SK-N-SH (cell line): ENCODE data around the gene PDIA3. TPM values are rescaled to one million over a fixed set of nuclear protein-coding genes. Genes with fewer than 3 reads are reported as not detected.

Experiments used
- CTCF ChIA-PET: fragments of 300-600, 350-600 bp; formaldehyde crosslinking; extraction: SDS; loops from one replicate; lab custom pipeline; 2021; lab: Yijun Ruan, JAX
- POLR2A ChIA-PET: fragments of 350-600 bp; sonication (Branson Sonifier 250); formaldehyde crosslinking; extraction: SDS; loops from one replicate; lab custom pipeline; 2020; ENCODE audit warnings: antibody characterized with exemption, inconsistent platforms; lab: Yijun Ruan, JAX
- DNase-seq: peaks from one replicate; pipeline ENCODE4 v3.0.0; 2012
- H2AFZ ChIP-seq: fragments of 200-600 bp; sonication (generic); 2 replicates; pipeline ENCODE4 v1.8.1; 2016; ENCODE audit warnings: antibody characterized with exemption, mild to moderate bottlenecking, low read depth
- H3F3A ChIP-seq: fragments of 200-600 bp; sonication (generic); replicated peaks from 2 replicates; pipeline ENCODE3; 2016; ENCODE audit warnings: antibody characterized with exemption, mild to moderate bottlenecking; ENCODE audit not compliant: insufficient read depth
- H3K27ac ChIP-seq, 2 experiments: fragments of 200-500 bp in 1 of 2; fragments of 200-600 bp in 1 of 2; sonication (Bioruptor generic) in 1 of 2; sonication (generic), shearing (Covaris generic) in 1 of 2; 2 replicates each; pipeline versions ENCODE4 v1.5.1 to v1.6.1; 2014 to 2016; ENCODE audit warnings: low read depth in 2 of 2, inconsistent platforms in 1 of 2, low read length in 1 of 2, mild to moderate bottlenecking in 1 of 2, mixed read lengths in 1 of 2
- H3K27me3 ChIP-seq: fragments of 200-600 bp; sonication (generic), shearing (Covaris generic); 2 replicates; pipeline ENCODE4 v1.6.1; 2016; ENCODE audit warnings: mixed run types; ENCODE audit not compliant: insufficient read depth
- H3K36me3 ChIP-seq, 2 experiments: fragments of 200-500 bp in 1 of 2; fragments of 200-600 bp in 1 of 2; sonication (Bioruptor generic) in 1 of 2; sonication (generic) in 1 of 2; replicated peaks in 1 of 2; 2 replicates each; pipeline versions ENCODE3 to v1.5.1; 2014 to 2016; ENCODE audit warnings: low read length in 1 of 2, mild to moderate bottlenecking in 1 of 2; ENCODE audit not compliant: insufficient read depth in 2 of 2, control insufficient read depth in 1 of 2
- H3K4me1 ChIP-seq, 2 experiments: fragments of 200-500 bp in 1 of 2; fragments of 200-600 bp in 1 of 2; sonication (Bioruptor generic) in 1 of 2; sonication (generic), shearing (Covaris generic) in 1 of 2; 2 replicates each; pipeline versions ENCODE4 v1.5.1 to v1.6.1; 2014 to 2016; ENCODE audit warnings: low read depth in 1 of 2, low read length in 1 of 2, mixed run types in 1 of 2; ENCODE audit not compliant: insufficient read depth in 2 of 2, control insufficient read depth in 1 of 2
- H3K4me2 ChIP-seq: fragments of 200-600 bp; sonication (generic), shearing (Covaris generic); 2 replicates; pipeline ENCODE4 v1.6.1; 2017; ENCODE audit warnings: mixed run types
- H3K4me3 ChIP-seq, 2 experiments: fragments of 200-500 bp in 1 of 2; fragments of 200-600 bp in 1 of 2; sonication (Bioruptor generic) in 1 of 2; sonication (generic), shearing (Covaris generic) in 1 of 2; 2 replicates each; pipeline versions ENCODE4 v1.5.1 to v1.8.1; 2014 to 2016; ENCODE audit warnings: low read depth in 2 of 2, inconsistent platforms in 1 of 2, low read length in 1 of 2, mild to moderate bottlenecking in 1 of 2, mixed read lengths in 1 of 2, moderate library complexity in 1 of 2
- H3K79me2 ChIP-seq: fragments of 200-600 bp; sonication (generic); 2 replicates; pipeline ENCODE4 v1.8.1; 2017; ENCODE audit warnings: mild to moderate bottlenecking; ENCODE audit not compliant: insufficient read depth
- H3K9ac ChIP-seq: fragments of 200-600 bp; sonication (generic); 2 replicates; pipeline ENCODE4 v1.6.1; 2017; ENCODE audit warnings: mixed run types
- H3K9me2 ChIP-seq: fragments of 200-600 bp; sonication (generic); 2 replicates; pipeline ENCODE4 v1.6.1; 2017; ENCODE audit warnings: mixed run types
- H3K9me3 ChIP-seq: fragments of 200-600 bp; sonication (generic); 2 replicates; pipeline ENCODE4 v1.6.1; 2017; ENCODE audit warnings: mixed run types, mild to moderate bottlenecking, moderate library complexity
- H4K20me1 ChIP-seq: fragments of 200-600 bp; sonication (generic); 2 replicates; pipeline ENCODE4 v1.6.1; 2017; ENCODE audit warnings: mild to moderate bottlenecking, mixed run types; ENCODE audit not compliant: insufficient read depth
- CHD2 ChIP-seq: fragments of 150-350 bp; IDR thresholded peaks from 2 replicates; pipeline ENCODE4 v1.6.1; 2018; ENCODE audit warnings: low read length; ENCODE audit not compliant: partially characterized antibody
- CTCF ChIP-seq: fragments of 200-600 bp; sonication (generic); IDR thresholded peaks from 2 replicates; pipeline ENCODE4 v1.6.1; 2017; ENCODE audit warnings: antibody characterized with exemption, mild to moderate bottlenecking, moderate library complexity
- MXI1 ChIP-seq: IDR thresholded peaks from 2 replicates; pipeline ENCODE4 v1.6.1; 2012; ENCODE audit warnings: mild to moderate bottlenecking, low read depth, low read length, improper control_type of control experiment
- PBX3 ChIP-seq: IDR thresholded peaks from 2 replicates; pipeline ENCODE4; 2012
- RAD21 ChIP-seq: IDR thresholded peaks from 2 replicates; pipeline ENCODE4 v1.6.1; 2012; ENCODE audit warnings: mild to moderate bottlenecking, low read length
- REST ChIP-seq: IDR thresholded peaks from 2 replicates; pipeline ENCODE4 v1.6.1; 2012; ENCODE audit warnings: mild to moderate bottlenecking, low read depth, low read length, moderate library complexity
- TAF1 ChIP-seq: IDR thresholded peaks from 2 replicates; pipeline ENCODE4 v1.6.1; 2012; ENCODE audit warnings: low read depth, mild to moderate bottlenecking, low read length, moderate library complexity, borderline replicate concordance
- USF1 ChIP-seq: IDR thresholded peaks from 2 replicates; pipeline ENCODE4 v1.4.0; 2012; ENCODE audit warnings: low read depth, borderline replicate concordance
- WGBS: methylation state at CpG from one replicate; pipeline ENCODE4 v1.1.6; 2017; ENCODE audit warnings: low lambda C conversion rate; 5-methylcytosine and 5-hydroxymethylcytosine counted together
- polyA plus RNA-seq, 3 experiments: library from polyadenylated mRNA; depleted of rRNA; stranded (reverse); fragments of >200 nt; gene quantifications; 2 replicates each; pipeline ENCODE4 v1.2.3, GENCODE V29; 2012
- TF ChIP-seq, protein P1 (sequence below): IDR thresholded peaks from 2 replicates; pipeline ENCODE4 v1.4.0; 2012; ENCODE audit warnings: low read depth

The PDIA3 gene
- polyA plus RNA-seq, 1 of the 3 experiments (the other 2 are of a cell fraction): 177 TPM

DNA sequence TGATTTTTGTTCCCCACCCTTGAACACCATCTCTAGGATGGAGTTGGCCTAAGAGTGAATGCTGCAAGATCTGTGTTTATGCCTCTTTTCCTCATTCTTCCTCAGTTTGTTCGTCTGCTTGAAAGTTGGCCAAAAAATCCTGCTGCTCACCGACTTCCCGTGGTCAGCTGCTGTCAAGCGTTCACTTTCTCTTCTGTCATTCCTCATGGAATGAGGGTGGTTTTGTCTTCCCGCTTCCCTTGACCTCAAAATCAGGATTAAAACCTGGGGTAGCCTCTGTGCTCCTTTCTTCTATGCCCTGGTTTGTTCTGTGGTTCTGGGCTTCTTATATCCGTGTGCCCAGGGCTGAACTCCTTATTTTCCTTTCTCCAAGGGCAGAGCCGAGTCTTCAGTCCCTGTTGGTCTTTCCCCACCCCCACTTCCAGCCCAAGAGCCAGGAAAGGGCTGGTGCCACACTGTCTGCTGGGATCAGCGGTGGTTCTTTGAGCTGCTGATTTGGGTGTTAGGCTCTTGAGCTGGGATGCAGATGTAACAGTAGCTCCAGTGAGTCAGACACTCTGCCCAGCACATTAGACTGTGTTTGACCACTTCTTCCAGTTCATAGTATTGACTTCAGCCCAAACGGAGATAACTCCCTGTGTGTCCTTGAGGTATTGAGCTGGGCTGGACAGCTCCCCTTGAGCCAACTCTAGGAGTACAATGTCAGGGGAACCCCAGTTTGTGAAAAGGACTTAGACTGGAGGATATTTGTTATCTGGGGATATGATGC lies 48.2 kb downstream of the PDIA3 start:
- POLR2A ChIA-PET: no interaction called here
- peak overlapping the region; percentile 100; the same call in 1 of the 2 replicates for H3K9ac ChIP-seq
- H3K9me2 ChIP-seq: no peaks in the 10 kb centered on the region
- DNase-seq: no peak
- H3K79me2 ChIP-seq: peaks cover 38% of the 10 kb centered on the region
- peak overlapping the region in 1 of 2 experiments; percentile 48; a peak in 2 of 4 replicates for H3K27ac ChIP-seq
- WGBS: 86% methylated on average over 8 of the region's 9 CpGs
- H3K4me3 ChIP-seq: peak overlapping the region in 1 of 2 experiments; percentile 99; a peak in 2 of 4 replicates
- TF ChIP-seq RAD21 (no peak), CTCF (no peak), MXI1 (no peak), REST (peak; percentile 90), TAF1 (no peak)
- TF ChIP-seq, all 33 proteins: peak for 1
- peaks cover 37 to 46% of the 10 kb centered on the region in 2 experiments for H3K36me3 ChIP-seq
- H3K4me2 ChIP-seq: peak overlapping the region; percentile 99
- peaks cover 47% of the 10 kb centered on the region for H3F3A ChIP-seq
- H3K9me3 ChIP-seq: no peaks in the 10 kb centered on the region
- peaks cover 28% of the 10 kb centered on the region for H4K20me1 ChIP-seq
- H3K4me1 ChIP-seq: peaks cover 20 to 21% of the 10 kb centered on the region in 2 experiments; a peak in 3 of 4 replicates
- no peak overlapping the region for H2AFZ ChIP-seq
- no peaks in the 10 kb centered on the region for H3K27me3 ChIP-seq
- CTCF ChIA-PET: interaction anchor here (0.7 to 4.1 kb wide), 2 partner anchors 25 to 413 kb away, joined by 3 to 14 read pairs; no protein-coding TSS in a partner anchor

GRCh38 chr15:43795197-43795596 lies 49.0 kb downstream of the PDIA3 start:
- peaks cover 20 to 26% of the 10 kb centered on the region in 2 experiments; a peak in 3 of 4 replicates for H3K4me1 ChIP-seq
- H4K20me1 ChIP-seq: peaks cover 28% of the 10 kb centered on the region
- H3K4me3 ChIP-seq: peak overlapping the region in 1 of 2 experiments; percentile 99; a peak in 1 of 4 replicates
- CTCF ChIA-PET: interaction anchor here (4.1 kb wide), 1 partner anchor 26 kb away, joined by 14 read pairs; no protein-coding TSS in a partner anchor
- H3K27ac ChIP-seq: 0 out of 4 replicates have a peak overlapping the region, but pooled peaks of 1 of the 2 experiments have one; percentile 4
- no peak for DNase-seq
- no peaks in the 10 kb centered on the region for H3K9me3 ChIP-seq
- TF ChIP-seq, protein P1, sequence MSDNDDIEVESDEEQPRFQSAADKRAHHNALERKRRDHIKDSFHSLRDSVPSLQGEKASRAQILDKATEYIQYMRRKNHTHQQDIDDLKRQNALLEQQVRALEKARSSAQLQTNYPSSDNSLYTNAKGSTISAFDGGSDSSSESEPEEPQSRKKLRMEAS: no peak
- TF ChIP-seq PBX3: no peak
- no peak for TF ChIP-seq CHD2
- TF ChIP-seq USF1: no peak
- peaks cover 43 to 46% of the 10 kb centered on the region in 2 experiments for H3K36me3 ChIP-seq
- peak overlapping the region; percentile 99; the same call in 1 of the 2 replicates for H3K4me2 ChIP-seq
- POLR2A ChIA-PET: no interaction called here
- no peak overlapping the region for H3K9ac ChIP-seq
- peaks cover 38% of the 10 kb centered on the region for H3K79me2 ChIP-seq
- H2AFZ ChIP-seq: no peak overlapping the region
- WGBS: 93% methylated on average over 2 of the region's 2 CpGs
- no peaks in the 10 kb centered on the region for H3K27me3 ChIP-seq
- H3K9me2 ChIP-seq: no peaks in the 10 kb centered on the region
- peaks cover 46% of the 10 kb centered on the region for H3F3A ChIP-seq
